CD4-positive, alpha-beta T cell treated with Interleukin-6 at 100 ng/mL for 8 hours (primary cell): ENCODE results near the gene NT5C1B.

Experiments
- DNase-seq: peaks from one replicate; pipeline ENCODE4 v3.0.0-alpha.2; 2020; ENCODE audit warnings: mixed read lengths, low spot score

NT5C1B gene

DNA sequence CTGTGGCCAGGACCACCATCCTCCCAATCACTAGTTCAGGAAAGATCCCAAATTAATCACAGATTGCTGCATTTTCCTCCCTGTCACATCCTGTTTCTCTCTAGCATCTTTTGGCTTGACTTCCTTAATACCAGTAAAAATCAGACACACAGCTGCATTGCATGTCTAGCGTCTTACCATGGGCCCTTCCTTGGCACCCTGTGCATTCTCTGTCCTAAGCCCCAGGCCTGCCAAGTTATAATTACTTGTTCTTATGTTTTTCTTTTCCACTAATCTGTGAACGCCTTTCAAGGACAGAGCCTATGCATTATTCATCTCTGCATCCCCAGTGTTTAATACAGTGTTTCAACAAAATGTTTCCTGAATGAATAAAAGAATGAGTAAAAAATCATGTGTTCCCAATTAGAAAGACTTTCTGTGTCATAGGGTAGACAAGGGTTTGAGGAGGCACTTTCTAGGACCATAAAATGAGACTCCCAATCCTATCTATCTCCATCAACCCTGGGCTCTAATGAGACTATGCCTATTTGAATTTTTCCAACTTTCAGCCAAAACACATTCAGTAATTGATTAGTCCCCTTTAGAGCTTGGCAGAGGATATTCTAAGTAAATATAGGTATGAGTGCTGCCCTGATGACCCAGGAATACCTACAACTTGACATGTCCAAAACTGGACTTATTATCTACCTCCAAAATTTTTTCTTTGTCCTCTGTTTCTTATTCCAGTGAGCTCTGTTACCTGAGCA lies 10.3 kb upstream of the NT5C1B start:
- no peak for DNase-seq

DNA sequence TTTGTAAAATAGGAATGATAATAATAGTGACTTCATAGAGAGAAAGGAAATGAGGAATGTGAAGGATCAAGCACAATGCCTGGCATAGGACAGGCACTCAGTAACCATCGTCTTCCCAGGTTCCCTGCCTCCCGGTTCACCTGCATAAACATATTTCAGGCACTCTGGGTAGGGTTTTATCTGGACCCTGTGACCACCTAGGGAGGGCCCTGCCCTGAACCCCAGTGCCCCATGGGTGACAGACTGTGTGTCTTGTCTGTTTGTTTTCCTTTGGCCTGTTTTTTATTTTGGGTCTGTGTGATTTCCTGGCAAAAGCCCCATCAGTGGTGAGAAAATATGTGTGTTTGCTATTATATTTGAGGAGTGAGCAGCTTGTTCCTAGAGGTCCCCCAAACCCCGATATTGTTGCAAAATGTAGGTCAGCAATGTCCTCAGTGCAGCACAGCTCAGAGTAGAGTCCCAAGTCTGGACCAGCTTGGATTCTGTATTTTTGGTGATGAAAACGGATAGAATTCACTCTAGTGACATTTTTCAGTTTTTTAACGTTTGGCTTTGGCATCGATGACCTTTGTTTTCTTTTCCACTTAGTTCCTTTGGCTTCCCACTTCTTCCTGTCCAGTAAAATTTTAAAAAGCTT lies 9.6 kb upstream of the NT5C1B start:
- DNase-seq = no peak

DNA sequence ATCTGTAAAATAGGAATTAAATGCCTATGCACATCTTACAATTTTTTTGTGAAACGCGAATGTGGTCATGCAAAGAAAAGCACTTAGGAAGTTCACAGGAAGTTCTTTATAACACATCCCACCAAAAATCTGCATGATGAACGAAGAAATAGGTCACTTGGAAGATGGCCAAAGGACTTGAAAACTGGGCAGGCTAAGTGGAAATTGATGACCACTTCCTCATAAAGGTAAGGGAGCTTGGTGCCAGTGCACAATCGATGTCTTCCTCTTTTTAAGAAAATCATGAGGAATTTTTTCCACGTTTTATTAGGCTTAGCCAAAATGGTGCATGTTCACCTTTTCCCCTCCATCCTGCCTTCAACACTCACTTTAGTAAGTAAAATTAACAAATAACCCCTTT lies 8.2 kb upstream of the NT5C1B start:
- DNase-seq = no peak

DNA sequence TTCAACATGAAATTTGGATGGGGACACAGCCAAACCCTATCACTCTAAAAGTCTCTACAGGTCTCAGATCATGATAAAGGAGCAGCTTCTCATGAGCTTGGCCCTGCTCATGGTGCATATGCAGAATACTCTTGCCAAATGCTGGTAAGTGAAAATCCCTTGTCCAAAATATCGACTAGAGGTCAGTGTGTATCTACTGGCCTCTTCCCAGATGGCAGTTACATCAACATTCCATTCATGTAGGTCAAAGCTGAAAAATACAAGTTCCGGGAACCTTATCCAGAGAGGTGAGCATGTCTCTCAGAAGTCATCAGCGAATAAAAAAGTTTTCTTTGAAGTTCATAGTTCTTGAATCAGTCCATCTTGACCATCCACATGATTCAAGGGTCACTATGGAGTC lies 7.6 kb upstream of the NT5C1B start:
- no peak for DNase-seq

DNA sequence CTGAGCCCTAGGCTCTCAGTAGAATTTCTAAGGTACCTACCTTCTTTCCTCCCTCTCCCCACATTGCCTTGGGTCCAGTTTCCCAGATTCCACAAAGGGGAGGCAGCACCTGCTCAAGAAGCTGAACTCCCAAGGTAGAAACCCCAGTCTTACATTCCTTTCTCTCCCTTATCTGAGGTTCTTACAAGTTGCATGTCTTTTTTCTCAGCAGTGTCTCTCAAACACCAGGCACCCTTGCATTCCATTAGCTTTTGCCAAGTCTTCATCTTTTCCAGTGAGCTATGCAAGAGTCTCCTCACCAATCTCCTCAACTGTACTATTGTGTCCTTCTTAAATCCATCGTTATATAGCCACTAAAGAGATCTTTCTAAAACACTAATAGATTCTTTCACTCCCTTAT lies 4.1 kb upstream of the NT5C1B start:
- no peak for DNase-seq

DNA sequence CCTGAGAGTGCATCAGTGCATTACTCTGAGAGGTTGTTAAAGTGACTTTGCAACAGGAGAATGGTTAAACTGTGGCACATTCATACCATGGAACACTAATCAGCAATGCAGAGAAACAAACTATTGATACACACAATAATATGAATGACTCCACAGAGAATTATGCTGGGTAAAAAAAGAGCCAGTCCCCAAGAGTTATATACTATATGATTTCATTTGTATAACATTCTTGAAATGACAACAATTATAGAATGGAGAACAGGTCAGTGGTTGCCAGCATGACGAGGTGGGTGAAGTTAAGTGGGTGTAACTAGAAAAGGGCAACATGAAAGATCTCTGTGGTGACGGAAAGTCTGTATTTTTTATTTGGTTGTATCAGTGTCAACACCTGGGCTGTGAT lies 3.0 kb upstream of the NT5C1B start:
- DNase-seq = no peak

DNA sequence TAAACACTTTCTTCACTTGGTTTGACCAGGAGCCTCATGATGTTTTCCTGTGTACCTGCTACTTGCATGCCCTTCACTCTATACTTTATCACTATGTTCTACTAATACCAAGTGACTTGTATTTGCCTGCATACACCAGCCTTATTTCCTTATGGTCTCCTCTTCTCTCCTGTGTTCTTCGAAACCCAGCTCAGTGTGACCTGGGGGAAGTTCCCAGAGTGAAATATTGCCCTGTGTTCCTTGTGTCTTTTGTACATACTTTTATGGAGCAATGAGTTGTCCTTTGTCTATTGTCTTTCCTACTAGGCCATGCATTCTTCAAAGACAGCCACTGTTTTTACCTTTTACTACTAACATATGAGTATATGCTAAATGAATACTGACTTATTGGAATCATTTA lies 567 bp downstream of the NT5C1B start:
- DNase-seq = no peak

DNA sequence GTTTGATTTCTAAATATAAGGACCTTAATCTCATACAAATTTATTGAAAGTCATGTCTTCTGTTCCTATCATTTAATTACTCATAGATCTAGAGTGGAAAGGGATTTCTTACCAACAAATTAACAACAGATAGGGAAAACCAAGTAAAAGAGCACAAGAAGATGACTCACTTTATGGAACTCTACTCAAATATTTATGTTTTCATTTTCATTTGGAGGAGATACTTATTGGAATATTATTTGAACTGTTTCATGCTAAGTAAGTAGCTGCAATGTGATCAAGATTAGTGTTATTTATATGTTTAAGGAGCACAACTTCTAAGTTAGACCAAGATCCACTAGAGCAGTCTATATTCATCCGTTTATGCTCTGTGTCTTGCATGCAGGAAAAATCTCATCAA lies 1.3 kb downstream of the NT5C1B start:
- DNase-seq = no peak

DNA sequence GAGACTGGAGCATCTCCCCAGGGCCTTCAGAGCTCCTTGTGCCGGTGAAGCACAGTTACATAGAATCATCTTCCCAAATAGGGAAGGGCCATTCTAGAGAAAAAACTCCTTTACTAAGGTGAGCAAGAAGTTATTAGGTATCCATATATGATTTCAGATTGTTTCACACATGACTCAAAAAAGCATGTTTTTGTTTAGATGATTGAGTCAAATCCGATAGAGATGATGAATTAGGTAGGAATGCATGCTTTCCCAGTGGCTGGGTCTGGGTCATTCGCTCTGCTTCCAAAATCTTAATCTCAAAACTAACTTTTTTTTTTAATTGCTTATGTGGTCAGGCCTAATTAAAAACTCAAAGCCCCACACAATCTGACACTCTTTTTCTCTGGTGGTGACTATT lies 3.8 kb downstream of the NT5C1B start:
- no peak for DNase-seq

DNA sequence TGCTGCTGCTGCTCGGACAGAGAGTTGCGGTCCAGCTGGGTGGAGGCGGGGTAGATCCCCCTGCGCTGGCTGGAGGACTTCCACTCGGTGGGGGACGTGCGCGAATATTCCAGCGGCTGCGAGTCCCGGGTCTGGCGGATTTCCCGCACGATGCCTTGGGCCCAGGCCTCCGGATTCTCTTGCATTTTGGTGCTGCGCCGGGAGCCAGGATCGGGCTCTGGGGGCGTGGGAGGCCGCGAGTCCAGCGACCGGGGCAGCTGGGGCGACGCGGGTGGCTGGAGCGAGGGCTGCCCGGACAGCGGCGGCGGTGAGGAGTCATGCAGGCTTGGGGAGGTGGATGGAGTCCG lies 4.8 kb downstream of the NT5C1B start:
- no peak for DNase-seq

DNA sequence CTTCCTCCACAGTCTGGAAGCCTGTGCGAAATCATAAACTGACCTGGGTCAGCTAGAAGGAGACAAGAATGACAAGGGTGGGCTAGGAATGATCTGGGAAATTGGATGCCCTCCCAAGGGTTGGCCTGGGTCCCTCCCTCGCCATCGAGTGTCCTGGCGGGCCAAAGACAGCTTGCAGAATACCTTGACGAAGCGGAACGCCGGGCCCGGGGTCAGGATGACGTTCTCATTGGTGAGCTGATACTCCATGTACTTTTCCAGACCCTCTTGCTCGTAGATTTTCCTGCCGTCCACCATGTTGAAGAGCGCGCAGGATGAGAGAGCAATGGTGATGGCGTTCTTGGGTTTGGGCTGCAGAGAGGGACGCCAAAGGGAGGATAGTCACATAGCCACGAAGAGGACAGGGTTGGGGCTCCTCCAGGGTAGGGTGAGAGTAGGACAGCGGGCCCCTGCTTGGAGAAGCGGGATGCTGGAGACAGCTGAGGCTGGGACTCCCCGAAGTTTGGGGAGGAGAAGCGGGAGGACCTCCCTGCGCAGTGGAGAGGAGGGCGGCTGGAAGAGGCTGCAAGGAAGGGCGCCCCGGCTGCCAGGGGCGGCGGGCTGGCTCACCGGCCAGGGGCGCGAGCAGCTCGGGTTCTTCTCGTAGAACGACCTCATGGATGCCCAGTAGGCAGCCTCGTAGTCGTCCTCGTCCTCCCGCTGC lies 5.3 kb downstream of the NT5C1B start:
- no peak for DNase-seq

DNA sequence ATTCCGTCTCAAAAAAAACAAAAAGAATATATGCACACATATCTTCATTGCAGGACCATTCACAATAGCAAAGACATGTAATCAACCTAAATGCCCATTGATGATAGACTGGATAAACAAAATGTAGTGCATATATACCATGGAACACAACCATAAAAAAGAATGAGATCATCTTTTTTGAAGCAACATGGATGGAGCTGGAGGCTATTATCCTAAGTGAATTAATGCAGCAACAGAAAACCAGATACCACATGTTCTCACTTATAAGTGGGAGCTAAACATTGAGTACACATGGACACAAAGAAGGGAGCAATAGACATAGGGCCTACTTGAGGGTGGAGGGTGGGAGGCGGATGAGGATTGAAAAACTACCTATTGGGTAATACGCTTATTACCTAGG lies 8.8 kb downstream of the NT5C1B start:
- no peak for DNase-seq

DNA sequence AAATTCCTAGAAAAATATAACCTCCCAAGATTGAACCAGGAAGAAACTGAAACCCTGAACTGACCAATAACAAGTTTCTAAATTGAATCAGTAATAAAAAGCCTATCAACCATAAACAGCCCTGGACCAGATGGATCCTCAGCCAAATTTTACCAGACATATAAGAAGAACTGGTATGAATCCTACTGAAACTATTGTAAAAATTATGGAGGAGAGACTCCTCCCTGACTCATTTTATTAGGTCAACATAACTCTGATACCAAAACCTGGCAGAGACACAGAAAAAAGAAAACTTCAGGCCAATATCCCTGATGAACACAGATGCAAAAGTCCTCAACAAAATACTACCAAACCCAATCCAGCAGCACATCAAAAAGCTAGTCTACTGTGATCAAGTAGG lies 11.3 kb downstream of the NT5C1B start:
- DNase-seq = no peak

DNA sequence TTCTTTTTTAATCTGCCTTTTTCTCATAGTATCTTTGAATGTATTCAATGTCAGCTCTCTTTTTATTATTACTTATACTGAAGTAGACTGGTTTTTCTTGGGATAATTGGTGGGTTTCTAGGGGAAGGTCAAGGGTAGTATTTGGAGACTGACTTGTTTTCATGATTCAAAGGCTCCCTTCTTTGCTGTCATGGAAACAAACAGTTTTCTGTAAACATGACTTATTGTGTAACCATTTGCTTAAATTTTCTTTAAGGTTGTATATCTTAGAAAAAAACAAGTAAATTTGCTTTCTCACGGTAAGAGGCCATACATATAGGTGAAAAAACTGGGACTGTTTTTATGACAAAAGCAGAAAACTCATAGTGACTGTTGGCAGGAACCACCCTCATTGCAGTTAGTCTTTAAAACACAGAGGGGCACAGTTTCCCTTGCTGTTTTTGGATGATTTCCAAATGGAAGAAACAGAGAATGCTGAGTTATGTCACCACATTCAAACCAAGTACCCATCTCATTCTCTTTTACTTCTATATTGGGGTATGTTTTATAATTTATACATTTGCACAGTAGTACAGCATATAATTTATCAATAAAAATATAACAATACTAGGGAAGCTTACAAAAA lies 23.1 kb downstream of the NT5C1B start:
- no peak for DNase-seq

DNA sequence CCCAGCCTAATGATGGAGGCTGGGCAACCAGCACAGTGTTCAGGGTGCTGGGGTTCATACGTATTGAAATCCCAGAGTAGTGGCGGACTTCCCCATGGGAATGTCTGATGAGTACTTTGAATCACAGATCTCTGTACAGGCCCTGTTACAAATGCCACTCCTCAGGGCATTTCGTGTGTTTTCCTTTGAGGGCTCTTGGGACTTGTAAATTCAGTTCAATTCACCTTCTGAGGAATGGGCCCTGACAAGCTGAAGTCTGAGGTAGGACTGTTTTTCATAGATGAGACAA lies 28.6 kb downstream of the NT5C1B start:
- DNase-seq = no peak

DNA sequence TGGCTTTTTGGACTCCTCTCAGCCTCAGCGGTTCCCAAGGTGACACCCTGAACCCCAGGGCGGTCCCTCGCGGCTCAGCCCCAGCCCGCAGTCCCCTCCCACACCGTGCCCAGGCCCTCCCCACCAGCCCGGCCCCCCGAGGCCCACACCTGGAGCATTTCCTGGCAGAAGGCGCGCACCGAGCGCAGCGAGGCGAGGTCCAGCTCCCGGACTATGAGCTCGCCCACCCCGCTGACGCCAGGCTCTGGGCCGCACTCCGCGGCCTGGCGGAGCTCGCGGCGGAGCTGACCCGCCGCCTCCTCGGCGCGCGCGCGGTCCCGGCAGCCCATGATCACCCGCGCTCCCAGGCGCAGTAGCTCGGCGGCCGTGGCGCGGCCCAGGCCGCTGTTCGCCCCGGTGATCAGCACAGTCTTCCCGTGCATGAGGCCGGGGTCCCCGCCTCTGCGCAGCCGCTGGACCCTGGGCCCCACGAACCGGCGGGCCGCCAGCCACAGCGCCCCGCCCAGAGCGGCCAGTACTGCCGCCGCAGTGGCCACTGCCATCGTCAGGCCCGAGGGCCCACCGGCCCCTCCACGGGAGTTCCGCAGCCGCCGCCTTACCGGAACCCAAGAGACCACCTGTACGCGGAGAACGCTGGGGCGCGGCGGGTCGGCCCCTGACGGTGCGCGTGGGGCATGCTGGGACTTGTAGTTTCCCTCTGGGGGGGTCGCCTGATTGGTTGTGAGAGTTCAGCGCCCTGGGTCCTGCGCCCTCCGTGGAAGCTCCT lies 29.2 kb downstream of the NT5C1B start, which contains the start of gene RDH14:
Gene RDH14 (minus strand): TSS at position 623 of the 766 bp plus-strand sequence. CDS start 81 bp downstream, at position 542.
- DNase-seq = peak; percentile 91

DNA sequence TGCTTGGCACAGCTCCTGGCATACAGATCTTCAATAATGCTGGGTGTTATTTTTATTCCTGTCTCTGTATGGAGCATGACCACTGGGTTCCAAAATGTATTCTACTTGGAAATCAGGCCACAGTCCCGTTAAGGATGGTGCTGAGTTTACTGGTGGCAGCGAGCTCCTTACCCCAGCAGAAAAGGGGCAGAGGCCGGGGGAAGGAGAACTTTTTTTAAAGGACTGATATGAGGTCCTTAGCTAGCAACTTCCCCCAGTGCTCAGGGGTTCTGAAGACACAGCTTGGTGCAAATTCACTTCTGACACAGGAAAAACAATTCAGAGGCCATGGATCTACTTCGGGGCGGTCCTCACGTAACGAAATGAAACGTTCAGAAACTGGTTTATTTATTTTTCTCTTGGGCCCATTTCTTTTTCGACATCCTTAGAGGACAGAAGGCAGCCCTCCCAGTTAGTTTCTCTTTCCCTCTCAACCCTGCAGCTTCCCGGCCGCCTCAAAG lies 29.8 kb downstream of the NT5C1B start:
- no peak for DNase-seq

DNA sequence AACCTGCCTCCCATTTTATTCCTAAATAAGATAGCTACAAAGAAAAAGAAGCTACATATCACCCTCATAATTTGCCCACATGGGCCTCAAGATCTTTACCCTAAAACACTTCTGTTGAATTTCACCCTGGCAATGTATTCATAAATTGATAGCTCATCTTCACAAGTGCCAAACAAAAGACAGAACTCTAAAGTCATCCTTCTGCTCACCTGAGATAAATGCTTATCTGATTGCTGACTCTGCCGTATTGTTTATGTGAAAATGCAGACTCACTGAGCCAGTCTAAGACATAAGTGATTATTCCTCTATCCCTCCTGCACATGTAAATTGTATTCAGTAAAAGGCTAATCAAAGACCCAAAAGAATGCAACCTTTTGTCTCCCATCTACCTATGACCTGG lies 30.9 kb downstream of the NT5C1B start:
- DNase-seq = no peak

DNA sequence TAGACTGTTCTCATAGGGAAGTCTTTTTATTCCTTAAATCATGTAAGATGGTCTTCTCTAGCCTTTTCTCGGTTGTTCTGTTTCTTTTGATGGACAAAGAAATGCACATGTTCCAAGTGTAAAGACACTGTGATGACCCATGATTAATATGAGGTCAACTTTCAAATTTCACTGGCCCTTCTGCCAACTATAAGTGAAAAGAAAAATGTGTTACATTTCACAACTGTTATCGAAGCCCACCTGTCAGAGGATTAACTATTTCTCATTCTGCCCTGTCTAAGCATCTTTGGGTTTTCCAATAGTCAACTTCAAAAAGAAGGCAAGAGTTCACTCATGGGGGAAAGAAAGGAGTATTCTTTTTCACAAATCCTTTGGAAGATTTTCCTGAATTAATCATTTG lies 32.2 kb downstream of the NT5C1B start:
- no peak for DNase-seq

DNA sequence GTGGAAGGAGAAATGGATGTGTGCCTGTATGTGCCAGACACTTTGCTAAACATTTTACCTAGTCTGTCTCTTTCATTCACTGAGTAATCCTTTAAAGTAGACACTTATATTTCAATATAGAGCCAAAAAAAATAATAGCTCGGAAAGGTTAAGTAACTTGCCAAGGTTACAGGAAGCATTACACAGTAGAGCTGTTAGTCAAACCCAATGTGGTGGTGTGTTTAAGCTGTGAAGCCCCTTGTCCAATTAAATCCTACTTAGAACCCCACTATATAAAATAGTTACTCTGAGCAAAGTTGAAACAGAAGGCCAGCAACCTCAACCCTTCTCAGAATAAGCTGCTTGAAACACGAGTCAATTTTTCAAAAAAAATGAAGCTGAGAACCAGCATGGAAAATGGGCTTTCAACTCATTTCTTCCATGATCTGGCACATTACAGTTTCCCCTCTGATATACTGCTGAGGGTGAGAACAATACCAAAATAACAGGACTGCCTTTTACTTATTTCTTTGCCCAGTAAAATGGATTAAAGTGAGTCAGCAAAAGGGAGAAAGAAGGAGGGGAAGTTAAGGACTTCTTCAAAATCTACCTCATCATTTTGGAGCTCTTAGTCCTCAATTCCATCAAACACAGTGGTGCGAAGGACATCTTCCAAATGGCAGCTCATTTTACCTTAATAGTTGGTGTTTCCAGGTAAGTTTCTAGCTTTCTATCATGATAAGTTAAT lies 36.9 kb downstream of the NT5C1B start:
- no peak for DNase-seq

DNA sequence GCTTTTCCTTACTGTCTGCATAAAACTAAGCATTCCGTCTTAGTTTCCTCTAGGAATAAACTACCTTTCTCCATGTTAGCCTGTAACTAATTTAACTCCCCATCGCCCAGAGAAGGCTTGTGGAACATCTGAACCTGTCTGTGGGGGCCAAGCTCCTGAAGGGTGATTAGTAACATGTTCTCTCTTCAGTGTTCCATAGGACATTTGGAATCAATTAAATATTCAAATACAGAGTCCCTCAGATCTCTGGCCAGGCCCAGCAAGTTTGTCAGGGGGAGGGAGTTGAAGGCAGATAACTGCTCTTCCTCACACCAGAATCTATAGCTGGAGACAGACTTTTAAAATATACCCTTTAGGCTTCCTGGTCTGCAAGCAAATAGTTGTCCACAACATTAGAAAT lies 37.7 kb downstream of the NT5C1B start:
- no peak for DNase-seq

DNA sequence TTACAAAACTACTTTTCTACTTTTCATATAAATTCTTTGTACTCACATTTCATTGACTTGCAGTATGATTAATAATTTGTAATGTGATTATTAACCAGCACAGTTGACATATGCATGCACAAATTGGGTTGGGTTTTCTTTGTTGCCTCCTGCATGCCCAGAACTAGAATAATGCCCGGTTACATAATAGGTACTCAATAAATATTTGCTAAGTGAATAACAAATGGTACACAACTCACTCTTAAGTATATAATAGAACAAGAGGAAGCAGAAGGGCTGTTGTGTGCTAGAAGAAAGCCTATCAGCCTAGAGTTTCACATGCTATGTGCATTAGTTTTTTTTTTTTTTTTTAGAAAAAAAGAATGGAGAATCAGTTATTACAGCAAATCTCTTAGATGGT lies 38.2 kb downstream of the NT5C1B start:
- DNase-seq = no peak
